DMS79 (cell line): ENCODE data around the gene COMMD7.
A peak's percentile ranks its signal among the peaks of the same experiment; 100 is the strongest.

Experiments used
- DNase-seq: peaks from one replicate; lab custom pipeline; 2025; lab: John Stamatoyannopoulos, UW

The COMMD7 gene

GRCh38 chr20:32743237-32744112 lies at the start of gene COMMD7:
Gene COMMD7 (minus strand): TSS chr20:32743467. CDS start chr20:32743391, 76 bp downstream.
- DNase-seq = peak; percentile 24

DNA sequence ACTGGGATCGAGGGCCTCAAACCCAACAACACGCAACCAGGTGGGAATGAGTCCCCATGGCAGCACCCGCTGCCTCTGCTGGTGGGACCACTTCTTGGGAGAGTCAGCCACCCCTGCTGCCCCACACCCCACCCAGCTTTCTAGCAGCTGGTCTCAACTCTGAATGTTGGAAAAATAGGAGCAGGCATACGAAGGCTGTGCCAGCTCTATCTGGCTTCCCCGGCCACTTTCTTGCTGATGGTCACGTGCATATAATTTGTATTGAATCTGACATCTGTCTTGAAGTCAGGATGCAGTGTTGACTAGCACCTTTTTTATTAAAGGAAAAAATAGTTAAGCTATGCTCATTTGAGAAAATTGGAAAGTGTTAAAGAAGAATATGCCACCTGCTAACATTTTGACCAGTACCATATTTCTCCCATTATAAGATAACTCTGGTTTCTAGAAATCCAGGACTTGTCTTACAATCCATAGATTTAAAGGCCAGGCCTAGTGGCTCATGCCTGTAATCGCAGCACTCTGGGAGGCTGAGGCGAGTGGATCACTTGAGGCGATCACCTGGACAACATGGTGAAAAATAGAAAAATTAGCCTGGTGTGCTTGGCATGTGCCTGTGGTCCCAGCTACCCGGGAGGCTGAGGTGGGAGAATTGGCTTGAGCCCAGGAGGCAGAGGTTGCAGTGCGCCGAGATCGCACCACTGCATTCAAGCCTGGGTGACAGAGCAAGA lies 49.6 kb upstream of the COMMD7 start:
- DNase-seq = no peak

DNA sequence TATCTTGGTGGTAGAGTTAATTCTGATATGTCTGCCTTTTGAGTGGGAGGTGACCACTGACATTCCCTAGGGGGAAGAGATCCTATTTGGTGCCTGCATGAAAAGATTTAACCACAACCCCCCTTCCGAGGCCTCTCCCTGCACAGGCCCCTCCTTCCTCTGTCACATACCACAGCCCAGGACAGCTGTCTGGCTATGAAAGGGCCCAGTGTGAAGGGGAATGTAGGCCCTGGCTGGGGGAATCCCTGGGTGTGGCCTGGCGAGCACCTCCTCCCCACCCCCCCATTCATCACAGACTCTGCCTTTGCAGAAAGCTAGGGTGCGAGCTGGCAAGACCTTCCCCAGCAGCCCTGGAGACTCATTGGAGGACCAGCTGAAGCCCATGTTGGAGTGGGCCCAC lies 49.0 kb upstream of the COMMD7 start:
- no peak for DNase-seq

GRCh38 chr20:32790751-32791057 lies 47.4 kb upstream of the COMMD7 start:
- DNase-seq = no peak

- DNase-seq = peak; percentile 14
These were observed 46.9 kb upstream of the COMMD7 start for GRCh38 chr20:32789896-32790750.

DNA sequence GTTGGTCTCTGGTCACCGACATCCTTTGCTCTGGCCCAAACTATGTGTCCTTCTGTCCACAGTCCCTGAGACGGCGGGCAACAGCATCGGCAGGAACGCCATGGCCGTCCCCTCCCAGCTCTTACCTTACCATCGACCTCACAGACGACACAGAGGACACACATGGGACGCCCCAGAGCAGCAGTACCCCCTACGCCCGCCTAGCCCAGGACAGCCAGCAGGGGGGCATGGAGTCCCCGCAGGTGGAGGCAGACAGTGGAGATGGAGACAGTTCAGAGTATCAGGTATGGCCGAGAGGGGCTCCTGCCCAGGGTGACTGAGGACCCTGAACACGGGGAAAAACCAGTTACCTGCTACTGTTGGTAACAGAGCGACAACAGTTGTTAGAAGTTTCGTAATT lies 43.9 kb upstream of the COMMD7 start:
- no peak for DNase-seq

- DNase-seq = no peak
These were observed 42.9 kb upstream of the COMMD7 start for GRCh38 chr20:32786059-32786760.

- DNase-seq = no peak
These were observed 41.3 kb upstream of the COMMD7 start for GRCh38 chr20:32784369-32785080.

GRCh38 chr20:32780749-32781655 lies 37.7 kb upstream of the COMMD7 start:
- DNase-seq = no peak

DNA sequence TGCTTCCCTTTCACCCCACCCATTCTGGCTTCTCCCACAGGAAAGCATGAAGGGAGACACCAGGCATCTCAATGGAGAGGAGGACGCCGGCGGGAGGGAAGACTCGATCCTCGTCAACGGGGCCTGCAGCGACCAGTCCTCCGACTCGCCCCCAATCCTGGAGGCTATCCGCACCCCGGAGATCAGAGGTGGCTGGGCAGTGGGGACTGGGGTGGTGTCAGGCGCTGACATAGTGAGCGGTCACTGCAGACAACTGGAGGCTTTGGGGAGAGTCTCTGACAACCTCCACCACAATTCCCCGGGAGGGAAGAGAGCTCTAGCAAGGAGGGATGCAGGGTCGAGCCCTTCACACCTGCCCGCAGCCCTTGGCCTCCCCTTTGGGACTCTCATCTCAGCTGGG lies 37.0 kb upstream of the COMMD7 start:
- no peak for DNase-seq

DNA sequence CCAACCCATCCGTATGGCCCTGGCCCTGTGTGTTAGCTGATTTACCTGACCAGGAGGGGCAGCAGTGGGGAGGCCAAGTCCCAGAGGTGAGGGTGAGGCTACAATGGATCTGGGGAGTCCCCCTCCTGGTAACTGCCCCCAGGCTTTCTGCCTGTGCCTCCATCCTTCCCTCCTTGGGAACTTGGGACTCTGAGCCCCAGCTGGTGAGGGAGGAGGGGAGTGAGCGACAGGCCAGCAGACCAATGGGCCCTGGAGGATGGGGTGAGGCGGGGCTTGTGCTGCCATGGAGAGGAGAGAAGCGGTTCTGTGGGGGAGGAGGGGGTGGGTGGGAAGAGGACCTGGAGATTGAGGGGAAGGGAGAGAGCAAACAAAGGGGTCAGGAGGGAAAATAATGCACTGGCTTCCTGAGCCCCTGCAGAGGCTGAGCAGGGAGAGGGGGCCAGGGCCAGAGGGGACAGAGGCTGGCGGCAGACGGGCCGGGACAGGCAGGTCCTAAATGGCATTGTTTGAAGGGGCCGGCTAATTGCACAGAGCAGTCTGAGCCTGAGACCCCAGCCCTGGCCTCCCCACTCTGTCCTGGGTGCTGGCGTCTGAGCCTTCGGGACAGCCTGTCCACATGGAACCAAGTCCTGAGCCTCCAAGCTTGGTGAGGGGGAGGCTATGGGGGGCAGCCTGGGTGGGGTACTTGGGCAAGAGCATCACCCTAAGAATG lies 36.4 kb upstream of the COMMD7 start:
- DNase-seq = no peak

DNA sequence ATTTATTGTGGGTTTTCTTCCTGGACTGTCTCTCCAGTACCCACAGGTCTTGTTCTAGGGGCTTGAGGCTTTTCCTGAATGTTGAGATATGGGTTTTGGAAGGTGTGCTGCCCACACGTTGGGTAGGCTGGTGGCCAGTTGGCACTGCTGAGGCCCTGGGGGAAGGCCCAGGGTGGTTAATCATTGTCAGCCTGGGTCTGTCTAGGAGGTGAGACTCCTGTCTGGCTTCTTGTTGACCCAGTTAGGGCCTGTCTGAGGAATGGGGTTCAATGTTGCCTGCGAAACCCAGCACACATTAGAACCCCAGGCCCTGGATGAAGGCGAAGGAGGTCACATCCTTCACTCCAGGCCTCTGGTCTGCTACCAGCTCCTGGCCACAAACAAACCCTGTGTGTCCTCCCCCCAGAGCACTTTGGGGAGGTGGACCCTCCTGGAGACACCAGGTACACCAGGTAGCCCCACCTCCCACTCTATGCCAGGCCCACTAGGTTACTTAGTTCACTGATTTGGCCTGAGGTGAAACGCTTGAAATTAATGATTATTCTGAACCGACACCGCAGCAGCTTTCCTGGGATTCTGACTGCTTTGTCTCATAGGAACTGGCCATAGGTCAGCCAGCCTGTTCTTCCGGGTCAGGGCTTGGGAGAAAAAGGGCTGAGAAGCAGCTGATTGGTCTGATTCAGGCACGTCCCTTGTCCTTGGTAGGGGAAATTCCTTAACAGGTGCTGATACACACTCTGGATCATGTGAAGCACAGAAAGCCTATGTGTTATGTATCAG lies 34.1 kb upstream of the COMMD7 start:
- no peak for DNase-seq

DNA sequence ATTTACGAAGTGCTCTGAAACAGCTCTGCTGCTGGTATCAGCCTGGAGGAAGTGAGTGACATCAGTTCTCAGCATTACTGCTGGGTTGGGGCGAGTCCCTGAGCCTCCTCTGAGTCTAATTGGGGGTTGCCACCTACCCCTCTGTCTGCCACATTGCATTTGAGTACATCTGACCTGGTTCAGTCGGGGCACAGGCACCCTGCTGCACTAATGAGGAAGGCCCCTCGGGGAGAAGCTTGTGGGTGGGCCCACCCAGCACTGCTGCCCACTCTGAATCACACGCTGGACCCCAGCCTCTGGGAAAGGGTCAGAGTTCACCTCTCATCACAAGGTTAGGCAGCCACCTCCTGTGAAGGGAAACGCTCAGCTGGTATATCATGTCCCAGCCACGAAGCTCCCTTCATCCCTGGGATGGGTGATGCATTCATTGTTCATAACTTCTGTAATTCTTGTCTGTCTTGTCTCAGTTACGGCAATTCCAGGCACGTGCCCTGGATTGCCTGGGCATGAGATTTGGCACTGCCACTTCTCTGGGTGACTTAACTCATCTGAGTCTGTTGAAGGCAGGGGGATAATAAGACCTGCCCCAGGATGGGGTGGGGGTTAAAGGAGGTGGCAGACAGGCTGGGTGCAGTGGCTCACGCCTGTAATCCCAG lies 32.2 kb upstream of the COMMD7 start:
- DNase-seq = no peak

DNA sequence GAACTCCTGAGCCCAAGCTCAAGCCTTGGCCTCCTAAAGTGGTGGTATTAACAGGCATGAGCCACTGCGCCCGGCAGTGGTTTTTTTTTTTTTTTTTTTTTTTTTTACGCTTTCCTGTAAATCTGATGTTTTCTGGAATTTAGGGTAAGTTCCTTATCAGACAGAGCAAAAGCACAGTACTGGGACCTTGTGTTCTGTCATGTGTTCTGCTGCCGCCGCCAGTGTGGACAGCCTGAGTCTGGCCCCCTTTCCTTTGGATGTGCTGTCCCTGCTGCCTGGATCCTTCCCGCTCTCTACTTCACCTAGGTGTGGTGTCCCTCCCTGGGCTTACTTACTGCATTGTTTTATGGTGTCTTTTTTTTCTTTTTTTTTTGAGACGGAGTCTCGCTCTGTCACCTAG lies 30.6 kb upstream of the COMMD7 start:
- DNase-seq = no peak

GRCh38 chr20:32773223-32773622 lies 30.0 kb upstream of the COMMD7 start:
- no peak for DNase-seq

DNA sequence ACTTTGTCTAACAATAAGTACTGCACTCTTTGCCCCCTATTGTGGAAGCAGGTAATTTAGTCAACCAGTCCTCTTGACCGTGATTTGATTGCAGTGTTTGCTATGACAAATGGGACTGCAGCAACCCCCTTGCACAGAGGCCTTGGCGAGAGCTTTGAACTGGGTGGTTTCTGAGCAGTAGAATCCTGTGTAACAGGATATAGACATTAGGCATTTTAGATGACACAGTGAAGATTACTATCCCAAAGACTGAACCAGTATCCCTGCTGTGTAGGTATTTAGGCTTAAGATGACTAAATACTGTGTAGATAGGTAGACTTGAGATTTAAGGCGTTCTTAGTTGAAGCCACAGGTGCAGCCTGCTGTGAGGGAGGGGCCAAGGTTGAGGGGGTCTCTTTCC lies 28.8 kb upstream of the COMMD7 start:
- no peak for DNase-seq

- no peak for DNase-seq
These were observed 24.3 kb upstream of the COMMD7 start for GRCh38 chr20:32767418-32768198.
